OCI-LY3 (cell line): Measurements from ENCODE around the gene CLCN5.
A peak's percentile ranks its signal among the peaks of the same experiment; 100 is the strongest.

Source experiments
- H2AFZ ChIP-seq: fragments of 200-600, 300-600 bp; shearing (Covaris generic); 2 replicates; pipeline ENCODE4 v1.6.0; 2014; ENCODE audit warnings: antibody characterized with exemption, low read depth, low read length
- H3K27ac ChIP-seq: fragments of 200-600, 300-600 bp; sonication (generic); 2 replicates; pipeline ENCODE4 v1.5.1; 2014; ENCODE audit warnings: mild to moderate bottlenecking, low read length, moderate library complexity, mixed read lengths
- H3K27me3 ChIP-seq: fragments of 200-600, 300-600 bp; sonication (generic); 2 replicates; pipeline ENCODE4 v1.6.1; 2014; ENCODE audit warnings: low read depth, low read length, mixed read lengths
- H3K36me3 ChIP-seq: fragments of 200-600, 300-600 bp; sonication (generic); replicated peaks from 2 replicates; pipeline ENCODE3; 2014; ENCODE audit warnings: low read depth, low read length, mixed read lengths
- H3K4me1 ChIP-seq: fragments of 300-600, 200-600 bp; sonication (generic); 2 replicates; pipeline ENCODE4 v1.6.1; 2014; ENCODE audit warnings: low read length, mixed read lengths
- H3K4me2 ChIP-seq: fragments of 200-600, 300-600 bp; sonication (generic); 2 replicates; pipeline ENCODE4 v1.6.1; 2014; ENCODE audit warnings: low read length, mixed read lengths
- H3K4me3 ChIP-seq: fragments of 300-600, 200-600 bp; sonication (generic); 2 replicates; pipeline ENCODE4 v1.5.1; 2014; ENCODE audit warnings: antibody characterized with exemption, mild to moderate bottlenecking, low read length, moderate library complexity
- H3K79me2 ChIP-seq: fragments of 300-600, 200-600 bp; shearing (Covaris generic); 2 replicates; pipeline ENCODE4 v1.6.1; 2014; ENCODE audit warnings: mild to moderate bottlenecking, low read length, mixed read lengths
- H3K9ac ChIP-seq: fragments of 300-600, 200-600 bp; shearing (Covaris generic); 2 replicates; pipeline ENCODE4 v1.6.0; 2014; ENCODE audit warnings: mild to moderate bottlenecking, low read length, moderate library complexity
- H3K9me3 ChIP-seq: fragments of 200-600, 300-600 bp; shearing (Covaris generic); 2 replicates; pipeline ENCODE4 v1.6.1; 2014; ENCODE audit warnings: low read length, mixed read lengths; ENCODE audit not compliant: insufficient read depth
- H4K20me1 ChIP-seq: fragments of 200-600, 300-600 bp; sonication (generic); 2 replicates; pipeline ENCODE4 v1.6.1; 2016; ENCODE audit warnings: low read length, mixed read lengths; ENCODE audit not compliant: insufficient read depth
- CTCF ChIP-seq: fragments of 200-600, 300-600 bp; sonication (generic); IDR thresholded peaks from 2 replicates; pipeline ENCODE4 v1.5.1; 2014; ENCODE audit warnings: antibody characterized with exemption, low read length, low read depth
- EZH2phosphoT487 ChIP-seq: fragments of 200-600 bp; shearing (Covaris generic); IDR thresholded peaks from 2 replicates; pipeline ENCODE4 v1.6.1; 2018; ENCODE audit warnings: antibody characterized with exemption, mixed run types, low read depth

The CLCN5 gene

GRCh38 chrX:50098241-50098640 is 175.8 kb downstream of the CLCN5 start:
- Histone ChIP-seq H3K4me2 (no peak overlapping the region), H3K79me2 (no peaks in the 10 kb centered on the region), H3K36me3 (no peaks in the 10 kb centered on the region), H3K27me3 (no peaks in the 10 kb centered on the region), H3K9me3 (no peaks in the 10 kb centered on the region), H3K4me3 (no peak overlapping the region), H4K20me1 (no peaks in the 10 kb centered on the region), H3K9ac (no peak overlapping the region), H2AFZ (no peak overlapping the region), H3K27ac (no peak overlapping the region), H3K4me1 (peaks cover 3% of the 10 kb centered on the region; the same call in 1 of the 2 replicates)
- no peak for TF ChIP-seq EZH2phosphoT487
- TF ChIP-seq CTCF: no peak

GRCh38 chrX:50098749-50099148 is 176.4 kb downstream of the CLCN5 start:
- TF ChIP-seq CTCF (no peak), EZH2phosphoT487 (no peak)
- Histone ChIP-seq H3K27me3 (no peaks in the 10 kb centered on the region), H3K4me2 (no peak overlapping the region), H3K9ac (no peak overlapping the region), H3K9me3 (no peaks in the 10 kb centered on the region), H3K36me3 (no peaks in the 10 kb centered on the region), H3K4me3 (no peak overlapping the region), H3K27ac (no peak overlapping the region), H4K20me1 (no peaks in the 10 kb centered on the region), H3K4me1 (peaks cover 7% of the 10 kb centered on the region; the same call in 1 of the 2 replicates), H2AFZ (no peak overlapping the region), H3K79me2 (no peaks in the 10 kb centered on the region)

- Histone ChIP-seq H3K4me2 (no peak overlapping the region), H3K9me3 (no peaks in the 10 kb centered on the region), H3K4me3 (no peak overlapping the region), H4K20me1 (no peaks in the 10 kb centered on the region), H3K9ac (no peak overlapping the region), H2AFZ (no peak overlapping the region), H3K36me3 (no peaks in the 10 kb centered on the region), H3K79me2 (no peaks in the 10 kb centered on the region), H3K27me3 (no peaks in the 10 kb centered on the region), H3K27ac (no peak overlapping the region), H3K4me1 (peaks cover 7% of the 10 kb centered on the region; the same call in 1 of the 2 replicates)
- TF ChIP-seq CTCF: no peak
- TF ChIP-seq EZH2phosphoT487: no peak
Observed at GRCh38 chrX:50099331-50099730, 176.9 kb downstream of the CLCN5 start.

- no peak for TF ChIP-seq EZH2phosphoT487
- TF ChIP-seq CTCF: peak; percentile 53
- Histone ChIP-seq H3K9ac (no peak overlapping the region), H3K27ac (no peak overlapping the region), H2AFZ (no peak overlapping the region), H3K4me1 (peaks cover 7% of the 10 kb centered on the region; the same call in 1 of the 2 replicates), H3K79me2 (no peaks in the 10 kb centered on the region), H3K27me3 (no peaks in the 10 kb centered on the region), H4K20me1 (no peaks in the 10 kb centered on the region), H3K4me2 (no peak overlapping the region), H3K9me3 (no peaks in the 10 kb centered on the region), H3K4me3 (no peak overlapping the region), H3K36me3 (no peaks in the 10 kb centered on the region)
Observed at GRCh38 chrX:50100188-50100587, 177.8 kb downstream of the CLCN5 start.
